GM18909 (cell line): ENCODE results near the gene ATF6B.
"Not testable (repeated sequence)": the region's sequence is repeated elsewhere in the genome, so short reads cannot be mapped to it uniquely, and the experiment has no call there.

Experiments used
- ATAC-seq: cut with Tn5 transposase; IDR thresholded peaks from one replicate; pipeline ENCODE4 v1.9.1; 2021; ENCODE audit warnings: mild to moderate bottlenecking; ENCODE audit not compliant: unreplicated experiment, poor library complexity

The ATF6B gene

GRCh38 chr6:32109114-32109764 lies 18.8 kb downstream of the ATF6B start, which contains the start of gene TNXB:
TNXB (minus strand) TSS chr6:32109338; CDS start chr6:32098198, 11,140 bp downstream.
- ATAC-seq, result no peak

DNA sequence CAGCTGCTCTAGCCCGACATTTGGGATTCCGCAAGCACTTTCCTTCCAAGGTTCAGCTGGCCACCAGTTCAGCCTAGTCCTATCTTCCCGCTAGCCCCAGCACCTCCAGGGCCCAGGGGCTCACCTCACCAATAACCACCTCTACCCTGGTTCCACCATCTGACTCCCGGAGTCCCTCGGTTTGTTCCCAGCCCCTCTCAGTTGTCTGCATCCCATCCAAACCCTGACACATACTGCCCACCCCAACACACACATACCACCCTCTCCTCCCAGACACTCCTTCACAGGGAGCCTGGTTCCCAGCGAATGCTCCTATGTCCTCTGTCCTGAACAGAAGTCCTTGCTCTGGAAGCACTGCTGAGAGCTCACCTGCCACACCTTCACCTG lies 19.3 kb downstream of the ATF6B start:
- ATAC-seq, result no peak

GRCh38 chr6:32108094-32108627 lies 19.9 kb downstream of the ATF6B start:
- ATAC-seq, result no peak

DNA sequence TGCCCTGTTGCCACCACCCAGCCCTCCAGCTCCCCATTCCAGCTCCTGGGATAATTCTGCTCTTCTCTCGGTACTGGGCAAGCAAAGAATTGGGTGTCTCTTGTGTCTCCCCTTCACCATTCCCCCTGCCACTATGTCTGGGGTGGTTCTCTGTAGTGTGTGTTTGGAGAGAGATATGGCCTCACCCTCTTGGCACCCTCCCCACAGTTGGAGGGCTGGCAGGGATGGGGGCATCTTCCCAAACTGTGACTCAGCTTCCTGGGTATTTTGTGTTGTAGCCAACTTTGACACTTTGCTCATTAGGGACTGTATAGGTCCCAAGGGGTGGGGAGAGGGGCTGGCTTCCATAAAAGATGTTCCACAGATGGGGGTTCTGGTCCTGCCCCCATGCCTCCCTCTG lies 20.6 kb downstream of the ATF6B start:
- ATAC-seq, result no peak

GRCh38 chr6:32105433-32105832 lies 22.6 kb downstream of the ATF6B start:
- no peak for ATAC-seq

GRCh38 chr6:32102255-32102654 lies 25.8 kb downstream of the ATF6B start:
- no peak for ATAC-seq

- not testable (repeated sequence) for ATAC-seq
Measured at GRCh38 chr6:32100251-32100650, 27.8 kb downstream of the ATF6B start.

GRCh38 chr6:32097364-32097763 lies 30.7 kb downstream of the ATF6B start:
- no peak for ATAC-seq

DNA sequence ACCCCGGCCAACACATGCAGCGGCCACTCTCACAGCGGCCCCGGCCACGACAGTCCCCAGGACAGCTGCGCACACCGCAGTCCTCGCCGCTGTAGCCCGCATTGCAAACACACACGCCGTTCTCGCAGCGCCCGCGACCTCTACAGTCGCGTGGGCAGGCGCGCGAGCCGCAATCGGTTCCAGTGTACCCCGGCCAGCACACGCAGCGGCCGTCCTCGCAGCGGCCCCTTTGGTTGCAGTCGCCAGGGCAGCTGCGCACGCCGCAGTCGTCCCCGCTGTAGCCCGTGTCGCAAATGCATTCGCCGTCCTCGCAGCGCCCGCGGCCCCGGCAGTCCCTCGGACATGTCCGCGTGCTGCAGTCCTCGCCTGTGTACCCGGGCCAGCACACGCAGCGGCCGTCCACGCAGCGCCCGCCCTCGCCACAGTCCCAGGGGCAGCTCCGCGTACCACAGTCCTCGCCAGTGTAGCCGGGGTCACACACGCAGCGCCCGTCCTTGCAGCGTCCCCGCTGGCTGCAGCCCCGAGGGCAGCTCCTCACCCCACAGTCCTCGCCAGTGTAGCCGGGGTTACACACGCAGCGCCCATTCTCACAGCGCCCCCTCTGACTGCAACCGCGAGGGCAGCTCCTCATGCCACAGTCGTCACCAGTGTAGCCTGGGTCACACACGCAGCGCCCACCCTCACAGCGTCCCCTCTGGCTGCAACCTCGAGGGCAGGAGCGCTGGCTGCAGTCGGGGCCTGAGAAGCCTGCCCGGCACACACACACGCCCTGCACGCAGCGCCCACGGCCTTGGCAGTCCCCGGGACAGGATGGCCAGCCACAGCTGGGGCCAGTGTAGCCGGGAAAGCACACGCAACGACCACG lies 31.4 kb downstream of the ATF6B start:
- no peak for ATAC-seq

GRCh38 chr6:32096087-32096393 lies 32.0 kb downstream of the ATF6B start:
- no peak for ATAC-seq

DNA sequence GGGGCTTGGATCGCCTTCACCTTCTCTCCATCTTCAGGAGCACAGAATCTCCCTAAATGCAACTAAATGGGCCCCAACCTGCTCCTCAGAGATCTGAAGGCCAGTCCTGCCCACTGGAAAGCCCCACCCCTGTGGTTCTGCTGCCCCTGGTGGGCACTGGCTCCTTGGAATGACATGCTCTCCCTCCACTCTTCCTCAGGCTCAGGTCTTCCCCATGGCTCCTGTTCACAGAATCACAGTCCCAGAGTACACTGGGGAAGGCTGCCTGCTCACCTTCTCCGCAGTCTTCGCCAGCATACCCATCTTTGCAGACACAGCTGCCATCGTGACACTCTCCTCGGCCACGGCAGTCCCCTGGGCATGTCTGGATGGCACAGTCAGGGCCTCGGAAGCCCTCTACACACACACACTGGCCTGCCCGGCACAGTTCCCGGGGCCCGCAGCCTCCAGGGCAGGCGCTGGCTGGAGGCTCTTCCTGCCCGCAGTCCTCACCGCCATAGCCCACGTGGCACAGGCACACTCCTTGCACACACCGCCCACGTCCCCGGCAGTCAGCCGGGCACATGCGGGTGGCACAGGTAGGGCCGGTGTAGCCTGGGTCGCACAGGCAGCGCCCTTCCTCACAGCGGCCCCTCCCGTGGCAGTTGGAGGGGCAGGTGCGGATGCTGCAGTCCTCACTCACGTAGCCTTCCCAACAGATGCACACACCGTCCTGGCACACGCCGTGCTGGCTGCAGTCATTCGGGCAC lies 32.5 kb downstream of the ATF6B start:
- no peak for ATAC-seq

DNA sequence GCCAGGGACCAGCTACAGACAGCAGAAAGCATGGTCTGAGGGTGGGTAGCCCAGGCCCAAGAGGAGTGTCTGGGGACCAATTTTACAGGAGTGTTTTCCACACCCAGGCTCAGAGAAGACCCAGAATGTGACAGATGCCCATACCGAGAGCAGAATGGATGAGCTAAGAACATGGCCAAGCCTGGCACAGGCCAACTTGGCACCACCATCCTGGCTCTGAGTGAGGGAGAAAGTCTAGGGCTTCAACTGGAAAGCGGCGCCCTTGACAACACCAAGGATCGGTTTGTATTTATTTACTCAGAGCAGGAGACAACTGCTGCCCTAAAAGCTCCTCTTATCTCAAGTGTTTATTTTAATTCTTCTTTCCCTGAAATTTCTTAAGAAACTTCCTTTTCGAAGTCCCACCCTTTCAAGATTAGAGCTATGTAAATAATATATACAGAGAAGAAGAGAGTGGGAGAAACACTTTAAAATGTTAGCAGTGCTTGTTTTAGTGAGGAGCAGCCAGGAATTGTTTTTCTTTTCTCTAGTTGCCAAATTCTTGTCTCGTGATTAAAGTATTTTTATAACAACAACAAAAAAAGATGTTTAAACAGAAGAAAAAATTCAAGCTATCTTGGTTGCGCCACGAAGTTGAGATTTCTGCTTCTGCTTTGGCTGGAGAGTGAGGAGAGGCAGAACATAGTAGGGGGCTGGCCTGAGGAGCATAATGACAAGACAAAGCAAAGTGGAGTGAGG lies 35.1 kb downstream of the ATF6B start:
- ATAC-seq, result no peak

- no peak for ATAC-seq
Measured at GRCh38 chr6:32089082-32089828, 38.8 kb downstream of the ATF6B start.

DNA sequence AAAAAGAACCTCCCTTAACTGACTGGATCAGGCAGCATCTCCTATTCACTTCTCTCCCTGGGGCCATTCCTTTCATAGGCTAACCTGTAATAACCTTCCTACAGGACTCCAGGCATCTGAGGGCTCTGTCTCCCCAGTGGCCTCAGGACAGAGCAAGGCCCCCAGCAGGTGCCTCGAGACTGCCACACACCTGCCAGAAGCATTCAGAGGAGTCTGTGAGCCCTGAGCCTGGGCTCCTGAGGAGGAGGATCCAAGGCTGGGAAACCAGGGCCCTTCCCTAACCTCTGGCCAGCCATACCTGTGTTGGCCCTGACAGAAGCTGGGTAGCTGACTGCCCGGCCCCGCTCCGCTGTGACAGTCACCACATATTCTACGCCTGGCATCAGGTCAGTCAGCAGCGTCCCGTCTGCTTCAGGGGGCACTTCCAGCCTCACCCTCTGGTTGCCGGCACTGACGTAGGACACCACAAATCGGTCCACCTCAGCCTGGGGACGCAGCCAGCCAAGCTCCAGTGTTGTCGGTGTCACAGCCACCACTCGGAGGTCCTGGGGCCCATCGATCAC lies 39.5 kb downstream of the ATF6B start:
- no peak for ATAC-seq

- no peak for ATAC-seq
Measured at GRCh38 chr6:32087574-32088486, 40.2 kb downstream of the ATF6B start.

- ATAC-seq, result no peak
Measured at GRCh38 chr6:32086661-32087573, 41.1 kb downstream of the ATF6B start.

DNA sequence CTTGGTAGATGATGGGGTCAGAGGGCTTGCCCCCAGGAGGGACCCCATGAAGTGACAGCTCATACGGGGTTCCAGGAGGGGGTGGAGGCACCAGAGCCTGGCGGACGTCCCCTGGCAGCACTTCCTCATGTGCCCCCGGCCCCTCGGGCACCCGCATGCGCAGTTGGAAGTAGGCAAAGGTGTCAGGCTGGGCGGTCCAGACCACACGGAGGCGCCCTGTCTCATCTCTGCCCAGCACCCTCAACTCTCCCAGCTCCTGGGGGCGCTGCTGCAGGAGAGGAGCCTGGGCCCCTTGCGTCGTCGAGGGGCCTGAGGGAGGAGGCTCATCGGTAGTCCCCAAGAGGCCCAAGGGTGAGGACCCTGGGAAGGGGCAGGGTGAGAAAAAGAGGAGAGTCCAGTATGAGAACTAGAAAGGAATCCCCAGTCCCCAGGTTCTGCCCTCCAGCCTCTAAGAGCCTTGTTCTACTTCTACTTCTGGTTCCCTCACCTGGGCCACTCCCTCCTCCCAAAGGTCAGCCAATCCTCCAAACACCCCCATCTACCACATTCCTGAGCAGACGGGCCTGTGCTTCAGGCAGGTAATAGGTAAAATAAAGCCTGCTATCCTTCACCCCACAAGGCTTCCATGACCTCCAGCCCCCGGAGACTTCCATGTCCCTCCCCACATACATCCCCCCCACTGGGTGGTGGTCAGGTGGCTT lies 42.1 kb downstream of the ATF6B start:
- no peak for ATAC-seq
